Measurements from ENCODE around the gene POLE2. TPM values are rescaled to one million over a fixed set of nuclear protein-coding genes. Genes with fewer than 3 reads are reported as not detected.

The POLE2 gene
- total RNA-seq, 1 donor from 2014 or later: 5.4 TPM

DNA sequence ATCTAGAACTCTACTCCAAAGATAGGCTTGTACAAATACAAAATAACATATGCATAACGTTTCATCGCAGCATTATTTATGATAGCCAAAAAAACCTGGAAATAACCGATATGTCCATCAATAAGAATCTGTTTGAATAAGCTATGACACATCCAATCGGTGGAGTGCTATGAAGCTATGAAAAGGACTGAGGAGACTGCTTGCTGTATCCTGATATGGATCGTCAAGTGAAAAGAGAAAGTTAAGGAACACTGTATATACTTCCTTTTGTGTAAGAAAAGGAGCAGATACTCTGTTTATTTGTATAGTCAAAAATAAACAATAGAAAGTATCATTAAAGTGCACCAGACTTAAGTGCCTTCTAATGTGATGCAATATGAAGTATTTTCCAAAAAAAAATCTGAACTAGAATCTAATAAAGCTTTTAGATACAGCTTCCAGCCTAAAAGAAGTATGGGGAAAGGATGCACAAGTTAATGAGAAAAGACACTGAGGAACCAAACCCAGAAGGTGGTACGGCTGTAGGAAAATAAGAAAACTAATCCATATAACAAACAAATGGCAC, 4.3 kb upstream of the POLE2 start:
- intact Hi-C loops (cut with DNase I): loop anchor here (1.0 to 10.0 kb wide), 4 partner anchors 58 to 173 kb away; partner anchors contain the start of gene RPS29
- H3K27me3 ChIP-seq: no peaks in the 10 kb centered on the region
- H3K4me3 ChIP-seq: peak overlapping the region; percentile 82 to 83
- peak overlapping the region; percentile 93 to 94 for H3K27ac ChIP-seq
- H3K36me3 ChIP-seq: no peaks in the 10 kb centered on the region
- TF ChIP-seq, protein P1, sequence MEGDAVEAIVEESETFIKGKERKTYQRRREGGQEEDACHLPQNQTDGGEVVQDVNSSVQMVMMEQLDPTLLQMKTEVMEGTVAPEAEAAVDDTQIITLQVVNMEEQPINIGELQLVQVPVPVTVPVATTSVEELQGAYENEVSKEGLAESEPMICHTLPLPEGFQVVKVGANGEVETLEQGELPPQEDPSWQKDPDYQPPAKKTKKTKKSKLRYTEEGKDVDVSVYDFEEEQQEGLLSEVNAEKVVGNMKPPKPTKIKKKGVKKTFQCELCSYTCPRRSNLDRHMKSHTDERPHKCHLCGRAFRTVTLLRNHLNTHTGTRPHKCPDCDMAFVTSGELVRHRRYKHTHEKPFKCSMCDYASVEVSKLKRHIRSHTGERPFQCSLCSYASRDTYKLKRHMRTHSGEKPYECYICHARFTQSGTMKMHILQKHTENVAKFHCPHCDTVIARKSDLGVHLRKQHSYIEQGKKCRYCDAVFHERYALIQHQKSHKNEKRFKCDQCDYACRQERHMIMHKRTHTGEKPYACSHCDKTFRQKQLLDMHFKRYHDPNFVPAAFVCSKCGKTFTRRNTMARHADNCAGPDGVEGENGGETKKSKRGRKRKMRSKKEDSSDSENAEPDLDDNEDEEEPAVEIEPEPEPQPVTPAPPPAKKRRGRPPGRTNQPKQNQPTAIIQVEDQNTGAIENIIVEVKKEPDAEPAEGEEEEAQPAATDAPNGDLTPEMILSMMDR (IDR thresholded peaks at IDR 0.05): no peak
- no peak for DNase-seq (ENCODE audit: low spot score in 2 of 2)
- no peaks in the 10 kb centered on the region for H3K9me3 ChIP-seq
- H3K4me1 ChIP-seq: peaks cover 0 to 18% of the 10 kb centered on the region in 2 donors

DNA sequence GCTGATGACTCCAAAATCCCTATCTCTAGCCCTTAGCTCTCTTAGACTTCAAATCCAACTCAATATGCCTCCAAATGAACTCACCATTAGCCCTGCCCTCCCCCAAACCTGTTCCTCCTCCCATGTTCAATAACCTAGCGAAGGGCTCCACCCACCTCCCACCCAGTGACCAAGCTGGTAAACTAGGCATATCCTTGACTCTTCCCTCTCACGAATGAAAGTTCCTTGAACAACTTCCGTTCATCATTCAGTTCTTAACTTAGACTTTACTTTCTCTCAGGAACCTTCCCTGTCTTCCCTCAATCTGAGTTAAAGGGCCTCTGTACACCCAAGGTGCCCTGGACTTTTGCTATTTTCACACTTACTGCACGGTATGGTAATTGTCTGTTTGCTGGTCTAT, 3.0 kb upstream of the POLE2 start:
- Histone ChIP-seq H3K27me3 (no peaks in the 10 kb centered on the region), H3K4me1 (peaks cover 0 to 20% of the 10 kb centered on the region in 2 donors), H3K9me3 (no peaks in the 10 kb centered on the region), H3K4me3 (no peak overlapping the region), H3K27ac (peak overlapping the region in 1 of 2 donors; percentile 23), H3K36me3 (no peaks in the 10 kb centered on the region)
- DNase-seq (ENCODE audit: low spot score in 2 of 2): no peak
- intact Hi-C loops (cut with DNase I): loop anchor here (5.0 to 10.0 kb wide), 2 partner anchors 104 to 174 kb away; partner anchors contain the start of gene RPS29
- TF ChIP-seq, protein P1 (IDR thresholded peaks at IDR 0.05): no peak

DNA sequence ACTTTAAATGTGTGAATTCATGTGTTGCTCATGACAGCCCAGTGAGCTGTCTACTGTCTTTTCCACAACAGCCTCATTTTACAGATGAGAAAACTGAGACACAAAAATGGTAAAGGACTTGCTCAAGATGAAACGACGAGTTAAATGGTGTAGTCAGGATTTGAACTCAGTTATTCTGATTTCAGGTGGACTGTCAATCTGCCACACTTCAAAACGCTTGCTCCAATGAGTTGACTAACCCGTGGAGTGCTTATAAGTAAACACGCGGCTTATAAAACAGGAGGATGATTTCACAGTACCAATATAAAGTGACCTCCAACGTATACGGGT, 652 bp upstream of the POLE2 start:
- DNase-seq (ENCODE audit: low spot score in 2 of 2): no peak
- intact Hi-C loops (cut with DNase I): no loop called here
- Histone ChIP-seq H3K36me3 (no peaks in the 10 kb centered on the region), H3K4me1 (peaks cover 0 to 11% of the 10 kb centered on the region in 2 donors), H3K4me3 (peak overlapping the region; percentile 78 to 84), H3K9me3 (no peaks in the 10 kb centered on the region), H3K27me3 (no peaks in the 10 kb centered on the region), H3K27ac (peak overlapping the region; percentile 77 to 79)
- TF ChIP-seq, protein P1 (IDR thresholded peaks at IDR 0.05): no peak

DNA sequence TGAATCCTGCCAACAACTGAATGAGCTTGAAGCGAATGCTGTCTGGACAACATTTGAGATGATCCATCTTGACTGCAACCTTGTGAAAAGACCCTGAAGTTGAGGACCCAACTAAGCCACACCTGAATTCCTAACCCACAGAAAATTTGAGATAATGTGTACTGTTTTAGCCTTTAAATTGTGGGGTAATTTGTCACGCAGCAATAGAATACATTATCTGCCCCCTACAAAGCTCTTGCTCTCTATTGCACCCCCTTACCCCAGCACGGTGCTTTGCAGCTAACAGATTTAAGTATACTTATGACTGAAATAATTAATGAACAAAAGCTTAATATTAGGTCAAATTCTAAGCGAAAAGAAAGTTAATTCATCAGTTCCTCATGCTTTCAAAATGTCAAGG, 1.6 kb downstream of the POLE2 start:
- DNase-seq (ENCODE audit: low spot score in 2 of 2): no peak
- no peak overlapping the region for H3K4me3 ChIP-seq
- H3K36me3 ChIP-seq: no peaks in the 10 kb centered on the region
- H3K27ac ChIP-seq: no peak overlapping the region
- intact Hi-C loops (cut with DNase I): no loop called here
- TF ChIP-seq, protein P1 (IDR thresholded peaks at IDR 0.05): no peak
- H3K4me1 ChIP-seq: peaks cover 0 to 11% of the 10 kb centered on the region in 2 donors
- H3K9me3 ChIP-seq: no peaks in the 10 kb centered on the region
- H3K27me3 ChIP-seq: no peaks in the 10 kb centered on the region

DNA sequence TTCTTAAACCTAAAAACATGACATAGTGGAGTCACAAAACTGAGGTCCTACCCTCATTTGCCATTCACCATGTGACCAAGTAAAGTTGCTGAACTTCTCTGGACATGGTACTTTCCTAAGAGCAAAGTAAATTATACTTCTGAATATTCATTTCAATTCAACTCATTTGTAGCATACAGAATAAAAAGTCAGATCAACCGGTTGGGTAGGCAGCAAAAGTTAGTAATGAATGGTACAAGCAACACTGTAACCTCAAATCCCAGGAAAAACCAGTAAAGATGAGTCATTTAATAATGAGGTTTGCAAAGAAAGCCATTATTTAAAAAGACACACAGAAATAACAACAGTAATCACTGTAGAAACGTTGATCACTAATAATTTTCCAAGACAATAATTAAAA, 8.7 kb downstream of the POLE2 start:
- H3K36me3 ChIP-seq: no peaks in the 10 kb centered on the region
- no peak overlapping the region for H3K27ac ChIP-seq
- DNase-seq (ENCODE audit: low spot score in 2 of 2): no peak
- TF ChIP-seq, protein P1 (IDR thresholded peaks at IDR 0.05): no peak
- H3K4me1 ChIP-seq: no peaks in the 10 kb centered on the region
- intact Hi-C loops (cut with DNase I): no loop called here
- H3K4me3 ChIP-seq: no peak overlapping the region
- H3K27me3 ChIP-seq: no peaks in the 10 kb centered on the region
- H3K9me3 ChIP-seq: no peaks in the 10 kb centered on the region

DNA sequence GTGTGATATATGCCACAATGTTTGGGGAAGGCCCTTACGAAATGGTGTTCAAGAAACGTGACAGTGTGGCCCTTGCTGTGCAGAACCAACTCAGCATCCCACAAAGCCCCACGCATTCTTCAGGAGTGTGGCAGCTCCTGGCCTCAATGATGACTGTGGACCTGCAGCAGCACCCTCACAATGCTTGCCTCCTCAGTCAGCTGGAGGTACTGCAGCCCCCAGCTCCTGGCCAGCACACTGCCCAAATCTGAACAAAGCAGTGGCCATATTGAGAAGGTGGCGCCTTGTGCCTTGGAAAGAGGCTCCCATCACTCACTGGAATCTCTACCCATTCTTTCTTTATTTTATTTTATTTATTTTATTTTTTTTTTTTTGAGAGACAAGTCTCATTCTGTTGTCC, 10.4 kb downstream of the POLE2 start:
- H3K36me3 ChIP-seq: no peaks in the 10 kb centered on the region
- DNase-seq (ENCODE audit: low spot score in 2 of 2): no peak
- no peaks in the 10 kb centered on the region for H3K27me3 ChIP-seq
- H3K27ac ChIP-seq: no peak overlapping the region
- intact Hi-C loops (cut with DNase I): no loop called here
- no peaks in the 10 kb centered on the region for H3K4me1 ChIP-seq
- TF ChIP-seq, protein P1 (IDR thresholded peaks at IDR 0.05): no peak
- no peak overlapping the region for H3K4me3 ChIP-seq
- no peaks in the 10 kb centered on the region for H3K9me3 ChIP-seq
